ENCODE data around the gene FBN1.

DNA sequence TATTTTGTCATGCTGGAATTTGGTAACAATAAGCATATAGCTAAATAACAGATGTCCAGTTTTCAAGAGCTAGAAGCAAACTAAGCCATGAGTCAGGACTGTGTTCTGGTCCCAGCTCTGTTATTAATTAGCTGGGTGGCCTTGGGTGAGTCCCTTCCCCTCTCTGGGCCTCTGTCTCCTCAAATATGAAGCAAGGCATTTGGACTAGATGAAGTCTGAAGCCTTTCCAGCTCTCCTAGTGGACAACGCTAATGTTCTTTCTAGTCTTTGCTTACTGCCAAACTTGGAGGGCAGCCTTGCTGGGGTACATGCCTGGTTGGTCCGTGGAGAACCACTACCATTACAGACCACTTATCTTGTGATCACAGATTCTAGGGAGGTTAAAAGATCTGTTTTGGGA is 186.6 kb downstream of the FBN1 start:
- no peak for TF ChIP-seq POLR2A (IDR thresholded peaks at IDR 0.05)
- TF ChIP-seq, protein P1, sequence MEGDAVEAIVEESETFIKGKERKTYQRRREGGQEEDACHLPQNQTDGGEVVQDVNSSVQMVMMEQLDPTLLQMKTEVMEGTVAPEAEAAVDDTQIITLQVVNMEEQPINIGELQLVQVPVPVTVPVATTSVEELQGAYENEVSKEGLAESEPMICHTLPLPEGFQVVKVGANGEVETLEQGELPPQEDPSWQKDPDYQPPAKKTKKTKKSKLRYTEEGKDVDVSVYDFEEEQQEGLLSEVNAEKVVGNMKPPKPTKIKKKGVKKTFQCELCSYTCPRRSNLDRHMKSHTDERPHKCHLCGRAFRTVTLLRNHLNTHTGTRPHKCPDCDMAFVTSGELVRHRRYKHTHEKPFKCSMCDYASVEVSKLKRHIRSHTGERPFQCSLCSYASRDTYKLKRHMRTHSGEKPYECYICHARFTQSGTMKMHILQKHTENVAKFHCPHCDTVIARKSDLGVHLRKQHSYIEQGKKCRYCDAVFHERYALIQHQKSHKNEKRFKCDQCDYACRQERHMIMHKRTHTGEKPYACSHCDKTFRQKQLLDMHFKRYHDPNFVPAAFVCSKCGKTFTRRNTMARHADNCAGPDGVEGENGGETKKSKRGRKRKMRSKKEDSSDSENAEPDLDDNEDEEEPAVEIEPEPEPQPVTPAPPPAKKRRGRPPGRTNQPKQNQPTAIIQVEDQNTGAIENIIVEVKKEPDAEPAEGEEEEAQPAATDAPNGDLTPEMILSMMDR (IDR thresholded peaks at IDR 0.05 in 4 of 5, conservative IDR thresholded peaks at IDR 0.05 in 1 of 5), result no peak

Data from gastrocnemius medialis (tissue), 4 donors.